Measurements from ENCODE around the gene NELL1. TPM values are rescaled to one million over a fixed set of nuclear protein-coding genes. Genes with fewer than 3 reads are reported as not detected.

The NELL1 gene
- total RNA-seq, 1 experiment from 2014 or later, result not detected

DNA sequence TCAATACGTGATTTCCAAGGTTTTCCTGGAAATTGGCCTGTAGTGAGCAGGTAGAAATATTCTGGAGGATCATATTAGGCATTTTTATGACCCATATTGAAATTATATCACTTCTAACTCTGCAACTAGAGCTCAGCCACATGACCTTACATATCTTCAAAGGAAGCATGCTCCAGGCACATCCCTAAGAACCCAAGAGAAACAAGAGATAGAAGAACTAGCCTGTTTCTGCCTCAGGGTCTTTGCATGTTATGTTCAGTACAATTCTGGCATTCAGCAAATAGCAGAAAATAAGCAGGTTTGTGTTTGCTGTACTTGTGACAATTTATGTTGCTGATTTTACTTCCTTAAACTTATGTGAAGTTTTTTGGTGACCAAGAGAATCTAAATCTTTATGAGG lies 859.8 kb downstream of the NELL1 start:
- H3K27me3 ChIP-seq (replicated peaks; ENCODE audit: control insufficient read depth, insufficient read depth, low read length), result no peaks in the 10 kb centered on the region
- POLR2A ChIA-PET, result no interaction called here
- Mint-ChIP-seq H3K4me1 (ENCODE audit: low read depth, unreplicated experiment) (peaks cover 7% of the 10 kb centered on the region), H3K4me3 (ENCODE audit: unreplicated experiment) (no peak overlapping the region), H3K9me3 (ENCODE audit: unreplicated experiment) (no peaks in the 10 kb centered on the region), H3K27ac (ENCODE audit: unreplicated experiment) (no peak overlapping the region), H3K36me3 (ENCODE audit: insufficient read depth, unreplicated experiment) (no peaks in the 10 kb centered on the region), H3K27me3 (ENCODE audit: insufficient read depth, unreplicated experiment) (no peaks in the 10 kb centered on the region)
- BruUV-seq (replicated peaks), result no TSS peak
- no peaks in the 10 kb centered on the region for H3K9me3 ChIP-seq
- no peaks in the 10 kb centered on the region for H3K36me3 ChIP-seq (ENCODE audit: control insufficient read depth, insufficient read depth, low read length)
- TF ChIP-seq, protein P1, sequence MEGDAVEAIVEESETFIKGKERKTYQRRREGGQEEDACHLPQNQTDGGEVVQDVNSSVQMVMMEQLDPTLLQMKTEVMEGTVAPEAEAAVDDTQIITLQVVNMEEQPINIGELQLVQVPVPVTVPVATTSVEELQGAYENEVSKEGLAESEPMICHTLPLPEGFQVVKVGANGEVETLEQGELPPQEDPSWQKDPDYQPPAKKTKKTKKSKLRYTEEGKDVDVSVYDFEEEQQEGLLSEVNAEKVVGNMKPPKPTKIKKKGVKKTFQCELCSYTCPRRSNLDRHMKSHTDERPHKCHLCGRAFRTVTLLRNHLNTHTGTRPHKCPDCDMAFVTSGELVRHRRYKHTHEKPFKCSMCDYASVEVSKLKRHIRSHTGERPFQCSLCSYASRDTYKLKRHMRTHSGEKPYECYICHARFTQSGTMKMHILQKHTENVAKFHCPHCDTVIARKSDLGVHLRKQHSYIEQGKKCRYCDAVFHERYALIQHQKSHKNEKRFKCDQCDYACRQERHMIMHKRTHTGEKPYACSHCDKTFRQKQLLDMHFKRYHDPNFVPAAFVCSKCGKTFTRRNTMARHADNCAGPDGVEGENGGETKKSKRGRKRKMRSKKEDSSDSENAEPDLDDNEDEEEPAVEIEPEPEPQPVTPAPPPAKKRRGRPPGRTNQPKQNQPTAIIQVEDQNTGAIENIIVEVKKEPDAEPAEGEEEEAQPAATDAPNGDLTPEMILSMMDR (IDR thresholded peaks at IDR 0.05; ENCODE audit: insufficient read depth in 1 of 2, low read depth in 1 of 2, low read length in 1 of 2, severe bottlenecking in 1 of 2, unreplicated experiment in 1 of 2), result no peak
- H3K4me3 ChIP-seq (ENCODE audit: low read depth, low read length), result no peak overlapping the region
- intact Hi-C loops (cut with micrococcal nuclease; ENCODE audit: unreplicated experiment), result no loop called here
- H3K4me1 ChIP-seq, result no peaks in the 10 kb centered on the region
- DNase-seq, result no peak
- CTCF ChIA-PET, result interaction anchor here (0.6 kb wide), 1 partner anchor 717 kb away, joined by 6 read pairs; no protein-coding TSS in a partner anchor

DNA sequence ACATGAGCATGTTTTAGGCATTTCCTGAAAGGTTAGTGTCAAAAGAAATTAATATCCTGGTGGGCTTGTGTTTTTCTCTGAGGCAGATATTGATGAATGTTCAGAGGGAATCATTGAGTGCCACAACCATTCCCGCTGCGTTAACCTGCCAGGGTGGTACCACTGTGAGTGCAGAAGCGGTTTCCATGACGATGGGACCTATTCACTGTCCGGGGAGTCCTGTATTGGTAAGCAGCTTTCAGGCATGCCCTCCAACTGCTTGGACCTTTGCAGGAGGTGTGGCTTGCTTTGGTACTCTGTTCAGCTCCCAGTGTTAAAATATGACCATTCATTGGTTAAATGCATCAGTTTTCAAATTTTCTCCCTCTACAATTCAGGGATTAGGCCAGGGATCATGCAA lies 864.9 kb downstream of the NELL1 start:
- Mint-ChIP-seq H3K36me3 (ENCODE audit: insufficient read depth, unreplicated experiment) (no peaks in the 10 kb centered on the region), H3K4me1 (ENCODE audit: low read depth, unreplicated experiment) (no peaks in the 10 kb centered on the region), H3K27me3 (ENCODE audit: insufficient read depth, unreplicated experiment) (peaks cover 2% of the 10 kb centered on the region), H3K27ac (ENCODE audit: unreplicated experiment) (no peak overlapping the region), H3K9me3 (ENCODE audit: unreplicated experiment) (no peaks in the 10 kb centered on the region), H3K4me3 (ENCODE audit: unreplicated experiment) (no peak overlapping the region)
- CTCF ChIA-PET, result no interaction called here
- POLR2A ChIA-PET, result no interaction called here
- intact Hi-C loops (cut with micrococcal nuclease; ENCODE audit: unreplicated experiment), result no loop called here
- H3K4me3 ChIP-seq (ENCODE audit: low read depth, low read length), result no peak overlapping the region
- no peak for DNase-seq
- H3K36me3 ChIP-seq (ENCODE audit: control insufficient read depth, insufficient read depth, low read length), result no peaks in the 10 kb centered on the region
- TF ChIP-seq, protein P1 (IDR thresholded peaks at IDR 0.05; ENCODE audit: insufficient read depth in 1 of 2, low read depth in 1 of 2, low read length in 1 of 2, severe bottlenecking in 1 of 2, unreplicated experiment in 1 of 2), result no peak
- BruUV-seq (replicated peaks), result no TSS peak
- H3K4me1 ChIP-seq, result no peaks in the 10 kb centered on the region
- H3K27me3 ChIP-seq (replicated peaks; ENCODE audit: control insufficient read depth, insufficient read depth, low read length), result no peaks in the 10 kb centered on the region
- no peaks in the 10 kb centered on the region for H3K9me3 ChIP-seq

DNA sequence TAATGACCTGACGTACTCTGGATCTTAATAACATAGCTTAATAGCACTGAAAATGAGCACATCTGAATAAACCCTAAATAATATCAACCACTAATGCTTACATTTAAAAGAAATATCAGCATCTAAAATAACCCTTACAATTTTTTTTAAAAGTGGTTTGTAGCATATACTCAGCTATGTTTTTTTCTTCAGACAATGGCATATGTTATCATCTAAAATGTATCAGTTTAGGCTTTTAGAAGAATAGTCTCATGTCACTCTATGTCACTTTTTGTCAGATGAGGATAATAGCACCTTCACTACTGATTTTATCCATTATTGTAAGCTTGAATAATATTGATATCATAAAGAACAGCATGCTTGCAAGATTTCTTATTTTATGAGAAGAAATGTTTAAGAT lies 868.6 kb downstream of the NELL1 start:
- peaks cover 2% of the 10 kb centered on the region for H3K27me3 Mint-ChIP-seq (ENCODE audit: insufficient read depth, unreplicated experiment)
- Histone ChIP-seq H3K4me1 (no peaks in the 10 kb centered on the region), H3K36me3 (ENCODE audit: control insufficient read depth, insufficient read depth, low read length) (no peaks in the 10 kb centered on the region), H3K27me3 (replicated peaks; ENCODE audit: control insufficient read depth, insufficient read depth, low read length) (no peaks in the 10 kb centered on the region), H3K4me3 (ENCODE audit: low read depth, low read length) (no peak overlapping the region), H3K9me3 (no peaks in the 10 kb centered on the region)
- BruUV-seq (replicated peaks), result no TSS peak
- TF ChIP-seq, protein P1 (IDR thresholded peaks at IDR 0.05; ENCODE audit: insufficient read depth in 1 of 2, low read depth in 1 of 2, low read length in 1 of 2, severe bottlenecking in 1 of 2, unreplicated experiment in 1 of 2), result no peak
- no peak overlapping the region for H3K4me3 Mint-ChIP-seq (ENCODE audit: unreplicated experiment)
- no peaks in the 10 kb centered on the region for H3K4me1 Mint-ChIP-seq (ENCODE audit: low read depth, unreplicated experiment)
- DNase-seq, result no peak
- no peaks in the 10 kb centered on the region for H3K36me3 Mint-ChIP-seq (ENCODE audit: insufficient read depth, unreplicated experiment)
- ChIA-PET POLR2A (no interaction called here), CTCF (no interaction called here)
- intact Hi-C loops (cut with micrococcal nuclease; ENCODE audit: unreplicated experiment), result no loop called here
- H3K27ac Mint-ChIP-seq (ENCODE audit: unreplicated experiment), result no peak overlapping the region
- H3K9me3 Mint-ChIP-seq (ENCODE audit: unreplicated experiment), result no peaks in the 10 kb centered on the region

Data from Caco-2 (cell line).